Measurements from ENCODE around the gene MAP1LC3B.
"Not testable (repeated sequence)": the region's sequence is repeated elsewhere in the genome, so short reads cannot be mapped to it uniquely, and the experiment has no call there.

- not testable (repeated sequence) for TF ChIP-seq EZH2phosphoT487 (IDR thresholded peaks at IDR 0.05; ENCODE audit: borderline replicate concordance, low read length); CTCF (IDR thresholded peaks at IDR 0.05; ENCODE audit: low read depth, low read length, poor library complexity, severe bottlenecking)
Measured at GRCh38 chr16:87384875-87385167, 7.3 kb upstream of the MAP1LC3B start.

All from DOHH2 (cell line).